Measurements from ENCODE around the gene ITPRIPL1.
A peak's percentile ranks its signal among the peaks of the same experiment; 100 is the strongest.
"Not testable (repeated sequence)": the region's sequence is repeated elsewhere in the genome, so short reads cannot be mapped to it uniquely, and the experiment has no call there.

The ITPRIPL1 gene

GRCh38 chr2:96325041-96325883 lies at the start of gene ITPRIPL1:
TSS of gene ITPRIPL1 (plus strand) at chr2:96325317. CDS start at chr2:96325840, 523 bp downstream.
- peak; percentile 52 for DNase-seq (ENCODE audit: low spot score)

DNA sequence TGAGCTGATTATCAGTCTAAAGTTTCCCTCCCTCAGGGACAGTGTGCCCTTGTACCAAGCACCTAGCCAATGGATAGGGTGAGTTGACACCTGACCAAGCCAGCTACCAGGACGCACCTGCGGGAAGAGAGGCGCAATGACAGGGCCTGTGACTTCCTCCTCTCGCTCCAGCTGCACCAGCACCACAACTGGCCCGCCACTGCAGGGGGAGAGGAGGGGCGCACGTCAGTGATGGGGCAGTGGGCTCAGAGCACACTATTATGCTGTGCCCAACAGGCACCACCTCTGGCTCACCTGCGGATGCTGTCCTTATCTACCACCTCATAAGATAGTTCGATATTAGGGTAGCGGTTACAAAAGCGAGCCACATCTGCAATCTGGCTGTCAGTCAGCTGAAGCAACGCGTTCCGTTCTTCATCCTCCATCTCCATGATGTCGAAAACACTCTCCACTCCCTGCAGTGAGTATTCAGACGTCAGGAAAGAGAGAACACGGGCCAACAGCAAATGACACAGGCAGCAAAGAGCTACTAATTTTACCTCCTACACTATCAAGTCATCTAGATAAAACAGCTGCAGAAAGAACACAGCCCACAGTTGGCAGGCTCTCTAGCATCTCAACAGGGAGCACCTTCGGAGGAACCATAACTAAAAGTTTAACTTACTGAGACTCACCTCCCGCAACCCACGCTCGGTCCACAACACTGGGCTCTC lies 48.2 kb upstream of the ITPRIPL1 start:
- no peak for DNase-seq (ENCODE audit: low spot score)

DNA sequence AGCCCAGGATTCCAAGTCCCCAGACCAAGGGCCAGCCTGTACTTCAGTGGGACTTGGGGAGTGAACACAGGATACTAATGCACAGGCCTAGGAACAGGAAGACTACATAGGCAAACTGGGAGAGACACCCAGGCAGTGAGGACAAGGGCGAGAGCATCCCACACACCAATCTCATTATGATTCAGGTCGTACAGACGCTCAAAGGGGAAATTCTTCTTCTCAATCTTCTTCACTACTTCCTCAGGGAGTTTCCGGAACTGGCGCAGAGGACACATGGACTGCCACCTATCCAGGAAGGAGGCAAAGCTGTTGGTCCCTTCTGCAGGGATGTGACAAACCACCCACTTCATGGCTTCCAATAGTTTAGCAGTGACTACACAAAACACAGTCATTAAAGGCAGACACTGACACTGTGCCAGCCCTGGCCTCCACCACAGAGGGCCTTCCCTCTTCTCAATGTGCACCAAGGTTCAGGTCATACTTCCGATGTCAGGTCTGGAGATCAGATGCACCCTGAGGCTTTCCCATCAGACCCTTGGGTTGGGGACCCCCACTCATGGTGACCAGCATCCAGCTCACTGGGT lies 37.8 kb upstream of the ITPRIPL1 start:
- no peak for DNase-seq (ENCODE audit: low spot score)

DNA sequence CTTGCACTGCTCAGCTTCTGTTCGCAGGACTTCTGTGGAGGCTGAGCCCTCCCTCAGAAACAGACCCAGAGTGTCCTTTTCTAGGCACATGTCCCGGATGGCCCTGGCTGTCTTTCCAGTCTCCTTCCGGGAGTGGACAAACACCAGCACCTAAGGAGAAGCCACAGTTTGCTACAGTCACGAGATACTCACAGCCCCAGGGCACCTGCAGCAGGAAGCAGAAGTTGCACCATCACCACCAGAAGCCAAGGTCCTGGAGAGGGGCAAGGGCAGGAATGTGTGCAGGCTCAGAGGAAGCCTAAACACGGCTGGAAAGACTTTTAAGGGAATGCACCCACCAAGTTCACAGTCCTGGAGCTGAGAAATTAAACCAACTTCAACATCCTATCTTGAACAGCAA lies 33.4 kb upstream of the ITPRIPL1 start:
- no peak for DNase-seq (ENCODE audit: low spot score)

- DNase-seq (ENCODE audit: low spot score) = not testable (repeated sequence)
These were observed 30.8 kb upstream of the ITPRIPL1 start for GRCh38 chr2:96294271-96294670.

DNA sequence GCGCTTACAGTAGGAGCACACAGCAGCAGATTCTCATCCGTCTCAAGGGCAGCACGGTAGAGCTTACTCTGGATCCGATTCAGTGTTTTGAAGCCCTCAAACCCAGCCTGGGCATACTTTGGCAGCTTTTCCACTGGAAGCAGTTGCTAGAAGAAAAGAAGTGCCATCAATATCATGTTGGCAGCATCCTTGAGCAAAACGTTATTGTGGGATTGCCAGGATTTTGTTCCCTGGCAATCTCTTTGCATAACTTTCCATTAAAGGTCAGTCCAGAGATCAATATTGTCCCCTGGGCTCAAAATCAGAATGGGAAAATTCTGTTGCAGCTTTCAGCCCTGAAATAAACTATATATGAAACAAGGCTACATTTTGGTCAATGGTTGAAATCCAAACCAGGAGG lies 28.2 kb upstream of the ITPRIPL1 start:
- no peak for DNase-seq (ENCODE audit: low spot score)

DNA sequence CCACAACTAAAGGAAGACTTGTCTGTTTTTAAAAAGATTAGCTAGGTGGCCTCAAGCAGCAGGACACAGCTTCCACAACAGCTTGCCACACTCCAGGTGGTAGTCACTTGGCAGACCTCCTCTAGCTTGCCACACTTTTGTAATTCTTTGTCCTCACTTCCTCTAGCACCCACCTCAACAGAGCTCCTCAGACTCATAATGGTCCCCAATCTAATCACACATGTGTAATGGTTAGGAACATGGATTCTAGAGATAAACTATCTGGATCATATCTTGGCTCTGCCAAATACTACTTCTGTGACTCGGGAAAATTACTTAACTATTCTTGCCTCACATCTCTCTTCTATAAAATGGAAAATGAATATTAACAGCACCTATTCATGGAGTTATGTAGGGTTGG lies 23.3 kb upstream of the ITPRIPL1 start:
- no peak for DNase-seq (ENCODE audit: low spot score)

DNA sequence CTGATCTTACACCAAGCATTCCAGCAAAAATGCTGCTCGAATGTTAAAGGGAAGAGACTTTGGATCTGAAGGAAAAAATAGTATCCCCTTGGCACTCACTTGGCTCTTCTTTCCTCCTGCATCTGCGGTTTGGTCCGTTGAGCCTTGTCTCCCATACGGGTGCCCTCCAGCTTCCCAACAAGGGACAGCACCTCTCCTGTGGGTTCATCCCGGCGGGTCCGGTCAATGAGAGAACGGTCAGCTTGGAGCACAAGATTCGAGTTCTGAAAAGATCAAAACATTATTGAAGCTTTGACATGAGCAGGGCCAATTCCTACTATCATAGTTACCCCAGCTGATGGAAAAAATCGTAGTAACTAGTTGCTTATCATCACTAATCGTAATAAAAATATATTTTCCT lies 20.5 kb upstream of the ITPRIPL1 start:
- no peak for DNase-seq (ENCODE audit: low spot score)

- DNase-seq (ENCODE audit: low spot score) = peak; percentile 85
These were observed 19.8 kb upstream of the ITPRIPL1 start, which contains the start of gene SNRNP200 for GRCh38 chr2:96305091-96305978. TSS of gene SNRNP200 (minus strand) at chr2:96305546. CDS start at chr2:96305437, 109 bp downstream.

DNA sequence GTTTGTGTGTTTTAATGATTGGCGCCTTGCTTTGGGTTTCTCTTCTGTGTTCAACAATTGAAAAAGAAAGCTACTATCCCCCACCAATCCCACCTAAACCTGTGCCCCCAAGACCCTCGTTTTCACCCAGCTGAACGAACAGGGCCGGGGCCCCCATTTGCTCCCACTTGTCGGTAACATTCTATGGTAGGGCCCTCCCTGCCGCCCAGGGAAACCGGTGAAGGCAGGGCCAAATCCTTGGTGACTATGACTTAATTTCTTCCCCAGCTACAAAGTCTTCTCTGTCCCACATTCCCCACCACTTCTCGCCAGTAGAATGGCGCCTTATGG lies 19.2 kb upstream of the ITPRIPL1 start:
- no peak for DNase-seq (ENCODE audit: low spot score)

- DNase-seq (ENCODE audit: low spot score) = no peak
These were observed 18.7 kb upstream of the ITPRIPL1 start for GRCh38 chr2:96306370-96306769.

- no peak for DNase-seq (ENCODE audit: low spot score)
These were observed 16.9 kb upstream of the ITPRIPL1 start for GRCh38 chr2:96308248-96308647.

- DNase-seq (ENCODE audit: low spot score) = no peak
These were observed 10.1 kb upstream of the ITPRIPL1 start for GRCh38 chr2:96315005-96315399.

DNA sequence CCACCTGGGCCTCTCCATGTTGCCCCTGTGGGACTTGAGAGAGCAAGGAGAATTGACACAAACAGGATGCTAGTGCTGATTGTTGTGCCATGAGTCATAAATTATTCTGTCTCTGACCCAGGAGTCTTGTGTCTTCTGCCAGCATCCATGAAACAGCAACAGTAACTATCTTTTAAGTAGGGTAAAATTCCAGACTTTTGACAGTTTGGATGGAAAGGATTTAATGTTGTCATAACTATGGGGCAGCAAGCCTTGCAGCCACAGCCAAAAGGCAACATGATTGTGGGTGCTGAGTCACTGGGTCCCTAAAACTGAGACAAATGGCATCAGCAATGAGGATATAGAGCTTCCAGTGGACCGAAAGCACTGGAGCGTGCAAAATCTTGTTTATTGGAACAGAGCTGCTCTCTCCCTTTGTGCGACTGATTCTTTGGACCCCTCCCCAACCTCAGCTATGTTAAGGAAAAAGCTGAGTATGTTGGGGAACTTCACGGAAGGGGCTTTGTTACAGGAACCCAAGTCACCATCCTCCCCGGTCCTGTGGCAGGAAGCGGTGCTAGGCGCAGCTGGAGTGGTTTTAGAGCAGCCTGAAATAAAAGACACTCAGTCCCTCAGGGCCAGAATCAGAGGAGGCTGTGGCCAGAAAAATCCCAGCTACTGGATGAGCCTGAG lies 9.6 kb upstream of the ITPRIPL1 start:
- DNase-seq (ENCODE audit: low spot score) = no peak

GRCh38 chr2:96316999-96317398 lies 8.1 kb upstream of the ITPRIPL1 start:
- DNase-seq (ENCODE audit: low spot score) = no peak

DNA sequence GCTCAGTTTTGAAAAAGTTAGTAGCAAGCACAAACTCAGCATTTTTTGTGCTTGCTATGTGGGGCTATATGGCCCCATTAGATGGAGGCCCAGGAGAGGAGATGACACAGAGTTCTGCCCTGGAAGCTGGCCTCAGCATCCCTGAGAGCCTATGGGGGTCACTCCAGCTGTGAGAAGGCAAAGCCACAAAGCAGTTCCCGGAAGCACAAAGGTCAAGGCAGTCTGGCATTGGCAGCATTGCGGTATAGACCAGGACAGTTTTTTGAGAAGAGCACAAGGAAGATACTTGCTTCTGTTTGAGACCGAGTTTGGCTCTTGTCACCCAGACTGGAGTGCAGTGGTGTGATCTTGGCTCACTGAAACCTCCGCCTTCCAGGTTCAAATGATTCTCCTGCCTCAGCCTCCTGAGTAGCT lies 7.5 kb upstream of the ITPRIPL1 start:
- no peak for DNase-seq (ENCODE audit: low spot score)

DNA sequence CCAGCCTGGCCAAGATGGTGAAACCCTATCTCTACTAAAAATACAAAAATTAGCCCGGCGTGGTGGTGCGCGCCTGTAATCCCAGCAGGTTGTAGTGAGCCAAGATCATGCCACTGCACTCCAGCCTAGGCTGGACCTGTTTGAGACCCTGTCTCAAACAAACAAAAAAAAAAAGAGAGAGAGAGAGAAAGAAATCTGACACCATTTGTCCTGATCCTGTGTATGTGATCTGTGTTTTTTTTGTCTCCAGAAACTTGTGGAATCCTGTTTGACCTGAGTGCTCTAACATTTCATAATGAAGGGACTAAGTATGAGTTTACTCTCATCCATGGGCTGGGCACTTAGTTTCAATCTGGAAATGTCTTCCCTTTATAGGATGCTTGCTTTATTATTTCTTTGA lies 6.4 kb upstream of the ITPRIPL1 start:
- no peak for DNase-seq (ENCODE audit: low spot score)

- no peak for DNase-seq (ENCODE audit: low spot score)
These were observed 5.7 kb upstream of the ITPRIPL1 start for GRCh38 chr2:96319396-96319795.

DNA sequence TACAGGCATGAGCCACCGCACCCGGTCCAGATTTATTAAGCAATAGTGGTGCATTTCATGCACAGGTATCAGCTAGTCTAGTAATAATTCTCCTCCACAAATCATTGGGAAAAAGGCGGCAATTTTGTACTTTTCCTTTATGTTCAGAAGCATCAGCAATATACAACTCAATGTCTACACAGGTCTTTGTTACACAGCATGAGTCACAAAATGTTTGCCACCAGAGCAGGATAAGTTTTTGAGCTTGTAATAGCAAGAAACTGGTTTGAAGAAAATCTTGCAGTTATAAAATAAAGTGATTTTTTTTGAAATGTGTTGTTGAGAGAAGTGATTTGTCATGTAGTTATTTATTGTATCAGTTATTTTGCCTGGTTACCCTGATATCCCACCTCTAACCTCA lies 4.8 kb upstream of the ITPRIPL1 start:
- no peak for DNase-seq (ENCODE audit: low spot score)

- DNase-seq (ENCODE audit: low spot score) = peak; percentile 40
These were observed 4.1 kb upstream of the ITPRIPL1 start for GRCh38 chr2:96320728-96321622.
